K562 (cell line): ENCODE data around the gene ZNF428. TPM values are rescaled to one million over a fixed set of nuclear protein-coding genes. Genes with fewer than 3 reads are reported as not detected.
A peak's percentile ranks its signal among the peaks of the same experiment; 100 is the strongest.

ENCODE experiments used
- ATAC-seq: fragments of 200-7000 bp; cut with Tn5 transposase; 3 replicates; pipeline ENCODE4 v1.9.1; 2020; ENCODE audit warnings: moderate library complexity
- BruUV-seq: library from RNA; stranded (reverse); fragments of 400-500 nt; replicated peaks from 2 replicates; lab custom pipeline; 2021; lab: Mats Ljungman, UMichigan
- CTCF ChIA-PET: fragments of 300-600 bp; formaldehyde crosslinking; extraction: SDS; loops from one replicate; lab custom pipeline; 2021; ENCODE audit warnings: low intra/inter-chr PET ratio; lab: Yijun Ruan, JAX
- POLR2A ChIA-PET: fragments of 300-600, 350-650 bp; sonication (Branson Sonifier 250); formaldehyde crosslinking; extraction: SDS; loops from one replicate; lab custom pipeline; 2021; ENCODE audit warnings: antibody characterized with exemption, inconsistent platforms; lab: Yijun Ruan, JAX
- DNase-seq, 4 experiments: peaks; one replicate each; pipeline versions ENCODE4 v3.0.0 to v3.0.0-alpha.2; 2011 to 2018; ENCODE audit warnings: low spot score in 3 of 4, mixed read lengths in 3 of 4; ENCODE audit errors: extremely low read depth in 1 of 4
- FAIRE-seq: peaks from 2 replicates; lab custom pipeline; 2011; peaks lifted over from hg19 to GRCh38; lab: Jason Lieb, UNC
- H2AFZ ChIP-seq: 2 replicates; pipeline ENCODE4 v1.6.0; 2011; ENCODE audit warnings: low read depth, low read length, control low read depth, inconsistent platforms
- H3K27ac ChIP-seq: fragments of 200-600 bp; 3 replicates; pipeline ENCODE4 v1.8.0; 2011; ENCODE audit warnings: low read depth, mild to moderate bottlenecking, control low read depth, inconsistent platforms, low read length, moderate library complexity, mixed read lengths; ENCODE audit errors: extremely low read depth
- H3K27me3 ChIP-seq, 2 experiments: fragments of 300-600 bp in 1 of 2; 2 replicates in 1 of 2; 3 replicates in 1 of 2; pipeline versions ENCODE4 v1.6.0 to v1.8.0; 2011; ENCODE audit warnings: inconsistent platforms in 2 of 2, low read length in 2 of 2, mild to moderate bottlenecking in 1 of 2, mixed read lengths in 1 of 2, moderate library complexity in 1 of 2; ENCODE audit not compliant: control insufficient read depth in 2 of 2, insufficient read depth in 2 of 2
- H3K36me3 ChIP-seq: fragments of 300-600 bp; 3 replicates; pipeline ENCODE4 v1.8.0; 2011; ENCODE audit warnings: mild to moderate bottlenecking, low read length, inconsistent platforms; ENCODE audit not compliant: control insufficient read depth, insufficient read depth
- H3K4me1 ChIP-seq, 2 experiments: fragments of 200-600 bp in 1 of 2; replicated peaks in 1 of 2; 2 replicates in 1 of 2; 3 replicates in 1 of 2; pipeline versions ENCODE4 v1.5.1 to v1.8.0; 2011; ENCODE audit warnings: inconsistent platforms in 2 of 2, low read length in 2 of 2, mild to moderate bottlenecking in 1 of 2, mixed read lengths in 1 of 2, moderate library complexity in 1 of 2; ENCODE audit not compliant: control insufficient read depth in 2 of 2, insufficient read depth in 2 of 2
- H3K4me2 ChIP-seq: 2 replicates; pipeline ENCODE4 v1.6.1; 2011; ENCODE audit warnings: low read length, control low read depth, inconsistent platforms, mixed read lengths; ENCODE audit not compliant: insufficient read depth
- H3K4me3 ChIP-seq: fragments of 200-600 bp; sonication (generic), shearing (Covaris generic); 2 replicates; pipeline ENCODE4 v1.5.1; 2016; ENCODE audit warnings: control low read depth, inconsistent platforms
- H3K79me2 ChIP-seq: fragments of 200-600 bp; 3 replicates; pipeline ENCODE4 v1.8.0; 2011; ENCODE audit warnings: low read length, inconsistent platforms; ENCODE audit not compliant: control insufficient read depth, insufficient read depth
- H3K9ac ChIP-seq, 2 experiments: 2 replicates each; pipeline versions ENCODE4 v1.6.0 to v1.6.1; 2011; ENCODE audit warnings: low read depth in 2 of 2, low read length in 2 of 2, control low read depth in 1 of 2, inconsistent platforms in 1 of 2, mild to moderate bottlenecking in 1 of 2, mixed read lengths in 1 of 2; ENCODE audit not compliant: insufficient read depth in 1 of 2
- H3K9me1 ChIP-seq: one replicate; pipeline ENCODE4 v1.6.0; 2011; ENCODE audit warnings: inconsistent platforms, mild to moderate bottlenecking, low read length, moderate library complexity; ENCODE audit not compliant: control insufficient read depth, insufficient read depth
- H3K9me3 ChIP-seq: replicated peaks from 2 replicates; pipeline ENCODE4 v1.5.1; 2011; ENCODE audit warnings: low read depth, low read length, inconsistent platforms; ENCODE audit not compliant: control insufficient read depth, insufficient read depth
- H4K20me1 ChIP-seq: replicated peaks from 2 replicates; pipeline ENCODE4 v1.6.1; 2011; ENCODE audit warnings: low read length, inconsistent platforms, mixed read lengths; ENCODE audit not compliant: control insufficient read depth, insufficient read depth
- FOS ChIP-seq: IDR thresholded peaks from 3 replicates; pipeline ENCODE4 v1.6.1; 2011; ENCODE audit not compliant: insufficient read length; ENCODE audit errors: extremely low read depth
- GABPA ChIP-seq: fragments of 200-800 bp; sonication (Bioruptor generic); conservative IDR thresholded peaks from 2 replicates; pipeline ENCODE4 v1.6.1; 2016; ENCODE audit warnings: low read depth, missing genetic modification characterization, missing compliant biosample characterization
- MEF2D ChIP-seq: conservative IDR thresholded peaks from 2 replicates; pipeline ENCODE4 v1.6.1; 2016; ENCODE audit warnings: low read depth, missing genetic modification characterization, missing compliant biosample characterization
- MXI1 ChIP-seq: IDR thresholded peaks from 2 replicates; pipeline ENCODE4 v1.6.1; 2011; ENCODE audit warnings: low read depth, mild to moderate bottlenecking, improper control_type of control experiment, low read length
- NFYB ChIP-seq: IDR thresholded peaks from 2 replicates; pipeline ENCODE4 v1.6.1; 2011; ENCODE audit warnings: mild to moderate bottlenecking, moderate library complexity; ENCODE audit not compliant: insufficient read length; ENCODE audit errors: extremely low read depth
- POLR2B ChIP-seq: fragments of 450-650 bp; IDR thresholded peaks from 2 replicates; pipeline ENCODE4 v1.6.1; 2018; ENCODE audit warnings: low read depth; ENCODE audit not compliant: partially characterized antibody
- RAD51 ChIP-seq: fragments of 450-650 bp; IDR thresholded peaks from 2 replicates; pipeline ENCODE4 v1.7.1; 2016; ENCODE audit warnings: low read depth, mild to moderate bottlenecking, borderline replicate concordance
- RBM25 ChIP-seq: fragments of 200-400 bp; formaldehyde crosslinking; IDR thresholded peaks from 2 replicates; pipeline ENCODE4 v1.6.1; 2018; ENCODE audit warnings: low read length, low read depth, moderate library complexity; ENCODE audit not compliant: severe bottlenecking
- SMAD4 ChIP-seq: fragments of 250-450 bp; sonication (Bioruptor Pico); conservative IDR thresholded peaks from 2 replicates; pipeline ENCODE4 v1.8.0; 2021; ENCODE audit warnings: inconsistent platforms, mild to moderate bottlenecking, moderate library complexity
- TCF3 ChIP-seq: sonication (generic); formaldehyde crosslinking; IDR thresholded peaks from 2 replicates; pipeline ENCODE4 v1.4.0; 2020; ENCODE audit warnings: mild to moderate bottlenecking, missing genetic modification reagents
- THRAP3 ChIP-seq: fragments of 450-650 bp; IDR thresholded peaks from 2 replicates; pipeline ENCODE4 v1.6.1; 2016; ENCODE audit warnings: mild to moderate bottlenecking, inconsistent platforms, borderline replicate concordance
- ZNF239 ChIP-seq: fragments of 250-450 bp; sonication (Bioruptor Pico); IDR thresholded peaks from 2 replicates; pipeline ENCODE4 v1.4.0; 2020; ENCODE audit warnings: mild to moderate bottlenecking
- ZNF57 ChIP-seq: fragments of 450-650 bp; formaldehyde crosslinking; IDR thresholded peaks from 2 replicates; pipeline ENCODE4 v1.4.0; 2020; ENCODE audit warnings: mild to moderate bottlenecking, moderate library complexity
- WGBS: fragments of 100-300 bp; shearing (Covaris generic); methylation state at CpG from one replicate; pipeline ENCODE4 v1.1.6; 2016; ENCODE audit warnings: low coverage, mixed read lengths; ENCODE audit not compliant: insufficient coverage; ENCODE audit errors: missing lambda C conversion rate; 5-methylcytosine and 5-hydroxymethylcytosine counted together
- in situ Hi-C: fragments of 300-500 bp; cut with MboI; formaldehyde crosslinking; loops from 4 replicates; pipeline ENCODE4 v1.15.0; 2018; ENCODE audit warnings: inconsistent platforms, mixed read lengths
- intact Hi-C: fragments of 100-400 bp; cut with micrococcal nuclease; formaldehyde crosslinking; loops from 2 replicates; pipeline ENCODE4 v1.14.2; 2022
- polyA plus RNA-seq, 8 experiments: library from polyadenylated mRNA; depleted of rRNA in 4 of 8; stranded (reverse) in 5 of 8; unstranded in 3 of 8; fragments of >200 nt; fragmentation: Nextera tagmentation in 2 of 8; fragmentation: Illumina TruSeq in 1 of 8; extraction: Ambion mirVana in 2 of 8; extraction: Trizol in 1 of 8; gene quantifications; 2 replicates each; pipeline versions ENCODE4 v1.2.1 to v1.2.3, GENCODE V29; 2011 to 2014; ENCODE audit warnings: inconsistent platforms in 1 of 8, missing spikeins in 1 of 8
- total RNA-seq, 7 experiments: library from RNA; depleted of rRNA in 6 of 7; stranded (reverse); fragments of >200 nt in 6 of 7; fragmentation: Illumina TruSeq in 2 of 7; extraction: Trizol in 2 of 7; gene quantifications; 2 replicates each; pipeline versions ENCODE4 v1.2.1 to v1.2.3, GENCODE V29; 2011 to 2021; ENCODE audit warnings: low replicate concordance in 1 of 7
- TF ChIP-seq, protein P1 (sequence below): fragments of 450-650 bp; conservative IDR thresholded peaks from 2 replicates; pipeline ENCODE4 v1.6.1; 2016; ENCODE audit warnings: missing genetic modification characterization, low read depth, mild to moderate bottlenecking, control low read depth, missing compliant biosample characterization
- TF ChIP-seq, protein P2 (sequence below): fragments of 450-650 bp; IDR thresholded peaks from 2 replicates; pipeline ENCODE4 v1.6.1; 2018; ENCODE audit not compliant: partially characterized antibody
- TF ChIP-seq, protein P3 (sequence below): sonication (generic); formaldehyde crosslinking; IDR thresholded peaks from 2 replicates; pipeline ENCODE4 v1.9.0; 2022; ENCODE audit warnings: mild to moderate bottlenecking, missing genetic modification reagents

The ZNF428 gene
- total and polyA plus RNA-seq, 9 of the 15 experiments (the other 6 are each of a cell fraction or from before 2014, with no cell fraction given) = 0.15 to 85.7 (median 15.9) TPM

DNA sequence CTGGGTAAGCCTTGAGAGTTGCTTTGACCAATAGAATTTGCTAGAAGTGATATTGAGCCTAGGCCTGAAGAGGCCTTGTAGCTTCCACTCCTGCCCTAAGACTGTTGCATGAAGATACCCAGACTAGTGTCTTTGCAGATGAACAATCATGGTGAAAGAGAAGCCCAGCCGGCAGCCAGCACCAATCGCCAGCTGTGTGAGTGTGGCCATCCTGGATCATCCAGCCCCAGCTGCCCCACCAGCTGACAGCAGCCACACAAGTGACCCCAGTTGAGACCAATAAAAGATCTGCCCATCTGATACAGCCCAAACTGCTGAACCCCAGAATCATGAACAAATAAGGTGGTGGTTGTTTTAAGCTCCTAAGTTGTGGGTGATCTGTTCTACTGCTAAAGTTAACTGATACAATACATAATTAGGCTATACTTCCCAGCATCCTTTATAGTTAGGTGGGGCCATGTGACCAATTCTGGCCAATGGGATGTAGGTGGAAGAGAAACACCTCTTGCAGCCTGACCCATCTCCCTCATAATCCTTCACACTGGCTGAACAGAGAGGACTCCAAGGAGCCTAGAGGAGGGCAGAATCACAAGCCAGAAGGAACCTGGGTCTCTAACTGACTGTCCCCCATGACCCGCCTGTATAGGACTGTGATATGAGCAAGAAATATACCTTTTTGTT, 9.4 kb upstream of the ZNF428 start:
- no peaks in the 10 kb centered on the region for H4K20me1 ChIP-seq
- no peaks in the 10 kb centered on the region for H3K9me3 ChIP-seq
- H3K4me1 ChIP-seq = peaks cover 22 to 32% of the 10 kb centered on the region in 2 experiments; a peak in 4 of 5 replicates
- no peak for ATAC-seq
- no peak for FAIRE-seq
- ChIA-PET CTCF (no interaction called here), POLR2A (no interaction called here)
- H3K4me3 ChIP-seq = no peak overlapping the region
- intact Hi-C loops = loop anchor here (10.0 kb wide), 2 partner anchors 74 to 184 kb away; no protein-coding TSS in a partner anchor
- in situ Hi-C loops = no loop called here
- peak in 3 of 4 experiments; percentile 40 to 70 (median 65) for DNase-seq
- no TSS peak for BruUV-seq
- no peak overlapping the region for H3K9ac ChIP-seq
- H3K9me1 ChIP-seq = peaks cover 2% of the 10 kb centered on the region
- no peak overlapping the region for H3K27ac ChIP-seq
- no peak overlapping the region for H2AFZ ChIP-seq
- H3K36me3 ChIP-seq = no peaks in the 10 kb centered on the region
- H3K4me2 ChIP-seq = no peak overlapping the region
- no peaks in the 10 kb centered on the region for H3K27me3 ChIP-seq
- no peaks in the 10 kb centered on the region for H3K79me2 ChIP-seq
- 44% methylated on average over 3 of the region's 3 CpGs for WGBS
- peak; percentile 77; the same call in 1 of the 2 replicates for TF ChIP-seq RAD51
- no peak for TF ChIP-seq SMAD4
- TF ChIP-seq MXI1 = no peak
- TF ChIP-seq, protein P1, sequence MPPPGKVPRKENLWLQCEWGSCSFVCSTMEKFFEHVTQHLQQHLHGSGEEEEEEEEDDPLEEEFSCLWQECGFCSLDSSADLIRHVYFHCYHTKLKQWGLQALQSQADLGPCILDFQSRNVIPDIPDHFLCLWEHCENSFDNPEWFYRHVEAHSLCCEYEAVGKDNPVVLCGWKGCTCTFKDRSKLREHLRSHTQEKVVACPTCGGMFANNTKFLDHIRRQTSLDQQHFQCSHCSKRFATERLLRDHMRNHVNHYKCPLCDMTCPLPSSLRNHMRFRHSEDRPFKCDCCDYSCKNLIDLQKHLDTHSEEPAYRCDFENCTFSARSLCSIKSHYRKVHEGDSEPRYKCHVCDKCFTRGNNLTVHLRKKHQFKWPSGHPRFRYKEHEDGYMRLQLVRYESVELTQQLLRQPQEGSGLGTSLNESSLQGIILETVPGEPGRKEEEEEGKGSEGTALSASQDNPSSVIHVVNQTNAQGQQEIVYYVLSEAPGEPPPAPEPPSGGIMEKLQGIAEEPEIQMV (tag) = no peak
- TF ChIP-seq MEF2D (tag) = no peak
- TF ChIP-seq GABPA (tag) = no peak
- TF ChIP-seq, protein P2, sequence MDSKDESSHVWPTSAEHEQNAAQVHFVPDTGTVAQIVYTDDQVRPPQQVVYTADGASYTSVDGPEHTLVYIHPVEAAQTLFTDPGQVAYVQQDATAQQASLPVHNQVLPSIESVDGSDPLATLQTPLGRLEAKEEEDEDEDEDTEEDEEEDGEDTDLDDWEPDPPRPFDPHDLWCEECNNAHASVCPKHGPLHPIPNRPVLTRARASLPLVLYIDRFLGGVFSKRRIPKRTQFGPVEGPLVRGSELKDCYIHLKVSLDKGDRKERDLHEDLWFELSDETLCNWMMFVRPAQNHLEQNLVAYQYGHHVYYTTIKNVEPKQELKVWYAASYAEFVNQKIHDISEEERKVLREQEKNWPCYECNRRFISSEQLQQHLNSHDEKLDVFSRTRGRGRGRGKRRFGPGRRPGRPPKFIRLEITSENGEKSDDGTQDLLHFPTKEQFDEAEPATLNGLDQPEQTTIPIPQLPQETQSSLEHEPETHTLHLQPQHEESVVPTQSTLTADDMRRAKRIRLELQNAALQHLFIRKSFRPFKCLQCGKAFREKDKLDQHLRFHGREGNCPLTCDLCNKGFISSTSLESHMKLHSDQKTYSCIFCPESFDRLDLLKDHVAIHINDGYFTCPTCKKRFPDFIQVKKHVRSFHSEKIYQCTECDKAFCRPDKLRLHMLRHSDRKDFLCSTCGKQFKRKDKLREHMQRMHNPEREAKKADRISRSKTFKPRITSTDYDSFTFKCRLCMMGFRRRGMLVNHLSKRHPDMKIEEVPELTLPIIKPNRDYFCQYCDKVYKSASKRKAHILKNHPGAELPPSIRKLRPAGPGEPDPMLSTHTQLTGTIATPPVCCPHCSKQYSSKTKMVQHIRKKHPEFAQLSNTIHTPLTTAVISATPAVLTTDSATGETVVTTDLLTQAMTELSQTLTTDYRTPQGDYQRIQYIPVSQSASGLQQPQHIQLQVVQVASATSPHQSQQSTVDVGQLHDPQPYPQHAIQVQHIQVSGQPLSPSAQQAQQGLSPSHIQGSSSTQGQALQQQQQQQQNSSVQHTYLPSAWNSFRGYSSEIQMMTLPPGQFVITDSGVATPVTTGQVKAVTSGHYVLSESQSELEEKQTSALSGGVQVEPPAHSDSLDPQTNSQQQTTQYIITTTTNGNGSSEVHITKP = no peak
- TF ChIP-seq POLR2B = no peak
- no peak for TF ChIP-seq ZNF239 (CRISPR knock-in tag)
- peak; percentile 35 for TF ChIP-seq FOS
- TF ChIP-seq, protein P3, sequence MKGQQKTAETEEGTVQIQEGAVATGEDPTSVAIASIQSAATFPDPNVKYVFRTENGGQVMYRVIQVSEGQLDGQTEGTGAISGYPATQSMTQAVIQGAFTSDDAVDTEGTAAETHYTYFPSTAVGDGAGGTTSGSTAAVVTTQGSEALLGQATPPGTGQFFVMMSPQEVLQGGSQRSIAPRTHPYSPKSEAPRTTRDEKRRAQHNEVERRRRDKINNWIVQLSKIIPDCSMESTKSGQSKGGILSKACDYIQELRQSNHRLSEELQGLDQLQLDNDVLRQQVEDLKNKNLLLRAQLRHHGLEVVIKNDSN (CRISPR knock-in tag) = peak; percentile 90
- TF ChIP-seq ZNF57 (CRISPR knock-in tag) = no peak
- TF ChIP-seq THRAP3 = no peak
- TF ChIP-seq NFYB = peak; percentile 98
- TF ChIP-seq RBM25 = peak; percentile 56
- no peak for TF ChIP-seq TCF3 (CRISPR knock-in tag)
